ENCODE results near the gene AHDC1. TPM values are rescaled to one million over a fixed set of nuclear protein-coding genes. Genes with fewer than 3 reads are reported as not detected.

AHDC1 gene
- polyA plus RNA-seq, 2 of the 4 experiments (the other 2 are of a cell fraction), result 1.3 to 11.5 TPM

GRCh38 chr1:27612718-27613117 lies 8.8 kb upstream of the AHDC1 start:
- Histone ChIP-seq H3K4me2 (no peak overlapping the region), H3K27ac (no peak overlapping the region), H3K4me3 (no peak overlapping the region), H3K4me1 (no peaks in the 10 kb centered on the region), H3K9me3 (no peaks in the 10 kb centered on the region)
- ChIA-PET CTCF (interaction anchor here (0.7 to 23.7 kb wide), 5 partner anchors 32 to 218 kb away, joined by 3 to 314 read pairs (median 4); no protein-coding TSS in a partner anchor), POLR2A (no interaction called here)
- FAIRE-seq (no peak), DNase-seq (ENCODE audit: low read depth in 1 of 2, low spot score in 1 of 2) (no peak), ATAC-seq (no peak)
- WGBS (ENCODE audit: missing lambda C conversion rate), result 63% methylated on average over 6 of the region's 12 CpGs
- TF ChIP-seq CHD2 (IDR thresholded peaks at IDR 0.05; ENCODE audit: low read length, partially characterized antibody) (no peak), HOXB5 (CRISPR knock-in tag; IDR thresholded peaks at IDR 0.05) (no peak), CEBPB (IDR thresholded peaks at IDR 0.05) (no peak), NR3C1 (IDR thresholded peaks at IDR 0.05) (no peak), NFE2L2 (conservative IDR thresholded peaks at IDR 0.05; ENCODE audit: low read length) (no peak), HOXA7 (CRISPR knock-in tag; IDR thresholded peaks at IDR 0.05) (no peak), TP53 (CRISPR knock-in tag; IDR thresholded peaks at IDR 0.05) (no peak), HDAC2 (IDR thresholded peaks at IDR 0.05) (no peak), POLR2A (IDR thresholded peaks at IDR 0.05; ENCODE audit: low read length) (no peak), CHD4 (IDR thresholded peaks at IDR 0.05; ENCODE audit: borderline replicate concordance) (no peak), JUN (IDR thresholded peaks at IDR 0.05) (no peak), ZNF302 (CRISPR knock-in tag; IDR thresholded peaks at IDR 0.05) (no peak), GATA3 (IDR thresholded peaks at IDR 0.05; ENCODE audit: borderline replicate concordance) (no peak)
- TF ChIP-seq, protein P1, sequence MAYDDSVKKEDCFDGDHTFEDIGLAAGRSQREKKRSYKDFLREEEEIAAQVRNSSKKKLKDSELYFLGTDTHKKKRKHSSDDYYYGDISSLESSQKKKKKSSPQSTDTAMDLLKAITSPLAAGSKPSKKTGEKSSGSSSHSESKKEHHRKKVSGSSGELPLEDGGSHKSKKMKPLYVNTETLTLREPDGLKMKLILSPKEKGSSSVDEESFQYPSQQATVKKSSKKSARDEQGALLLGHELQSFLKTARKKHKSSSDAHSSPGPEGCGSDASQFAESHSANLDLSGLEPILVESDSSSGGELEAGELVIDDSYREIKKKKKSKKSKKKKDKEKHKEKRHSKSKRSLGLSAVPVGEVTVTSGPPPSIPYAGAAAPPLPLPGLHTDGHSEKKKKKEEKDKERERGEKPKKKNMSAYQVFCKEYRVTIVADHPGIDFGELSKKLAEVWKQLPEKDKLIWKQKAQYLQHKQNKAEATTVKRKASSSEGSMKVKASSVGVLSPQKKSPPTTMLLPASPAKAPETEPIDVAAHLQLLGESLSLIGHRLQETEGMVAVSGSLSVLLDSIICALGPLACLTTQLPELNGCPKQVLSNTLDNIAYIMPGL (CRISPR knock-in tag; IDR thresholded peaks at IDR 0.05; ENCODE audit: borderline replicate concordance), result no peak

- no peak overlapping the region for H3K4me3 ChIP-seq
- H3K4me1 ChIP-seq, result peaks cover 6% of the 10 kb centered on the region; the same call in 2 of the 3 replicates
- ATAC-seq (no peak), FAIRE-seq (no peak), DNase-seq (ENCODE audit: low read depth in 1 of 2, low spot score in 1 of 2) (peak in 1 of 2 experiments; percentile 36)
- POLR2A ChIA-PET, result no interaction called here
- CTCF ChIA-PET, result interaction anchor here (0.5 to 23.7 kb wide), 8 partner anchors 9 to 312 kb away, joined by 3 to 314 read pairs (median 37); no protein-coding TSS in a partner anchor
- H3K27ac ChIP-seq, result no peak overlapping the region
- TF ChIP-seq ZFP36 (IDR thresholded peaks at IDR 0.05; ENCODE audit: borderline replicate concordance, partially characterized antibody), result no peak
- no peak for TF ChIP-seq JUN (IDR thresholded peaks at IDR 0.05)
- no peak for TF ChIP-seq PHF8 (IDR thresholded peaks at IDR 0.05; ENCODE audit: borderline replicate concordance, low read depth)
- TF ChIP-seq TFCP2L1 (CRISPR knock-in tag; IDR thresholded peaks at IDR 0.05), result no peak
- no peak for TF ChIP-seq CEBPB (IDR thresholded peaks at IDR 0.05)
- no peak for TF ChIP-seq SMC3 (IDR thresholded peaks at IDR 0.05)
- TF ChIP-seq, protein P2, sequence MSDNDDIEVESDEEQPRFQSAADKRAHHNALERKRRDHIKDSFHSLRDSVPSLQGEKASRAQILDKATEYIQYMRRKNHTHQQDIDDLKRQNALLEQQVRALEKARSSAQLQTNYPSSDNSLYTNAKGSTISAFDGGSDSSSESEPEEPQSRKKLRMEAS (IDR thresholded peaks at IDR 0.05), result no peak
- TF ChIP-seq HDAC2 (IDR thresholded peaks at IDR 0.05), result no peak
- no peak for TF ChIP-seq CTCF (IDR thresholded peaks at IDR 0.05)
- TF ChIP-seq EHMT2 (IDR thresholded peaks at IDR 0.05; ENCODE audit: low read depth), result no peak
- H3K4me2 ChIP-seq, result no peak overlapping the region
- no peaks in the 10 kb centered on the region for H3K9me3 ChIP-seq
- WGBS (ENCODE audit: missing lambda C conversion rate), result 64% methylated on average over 4 of the region's 4 CpGs
These were observed 7.5 kb upstream of the AHDC1 start for GRCh38 chr1:27611450-27611849.

- FAIRE-seq, result no peak
- ChIA-PET CTCF (interaction anchor here (1.1 to 23.7 kb wide), 10 partner anchors 8 to 310 kb away, joined by 3 to 314 read pairs (median 34); no protein-coding TSS in a partner anchor), POLR2A (no interaction called here)
These were observed 5.8 kb upstream of the AHDC1 start for GRCh38 chr1:27609618-27610240.

More at GRCh38 chr1:27609618-27610240, 5.8 kb upstream of the AHDC1 start:
- no peak overlapping the region for H3K27ac ChIP-seq
- WGBS (ENCODE audit: missing lambda C conversion rate), result 66% methylated on average over 12 of the region's 12 CpGs
- H3K4me3 ChIP-seq, result no peak overlapping the region
- DNase-seq (ENCODE audit: low read depth in 1 of 2, low spot score in 1 of 2) (no peak), ATAC-seq (no peak)
- peaks cover 11% of the 10 kb centered on the region for H3K4me1 ChIP-seq
- H3K9me3 ChIP-seq, result no peaks in the 10 kb centered on the region
- TF ChIP-seq PHF8 (IDR thresholded peaks at IDR 0.05; ENCODE audit: borderline replicate concordance, low read depth), result no peak
- TF ChIP-seq PBX3 (IDR thresholded peaks at IDR 0.05), result no peak
- TF ChIP-seq ZSCAN20 (CRISPR knock-in tag; IDR thresholded peaks at IDR 0.05), result no peak
- no peak overlapping the region for H3K4me2 ChIP-seq

Measured in A549 (cell line).